ENCODE data around the gene ASCL2. TPM values are rescaled to one million over a fixed set of nuclear protein-coding genes. Genes with fewer than 3 reads are reported as not detected.

ASCL2 gene
- total RNA-seq, 1 experiment from 2014 or later: 0.35 TPM

DNA sequence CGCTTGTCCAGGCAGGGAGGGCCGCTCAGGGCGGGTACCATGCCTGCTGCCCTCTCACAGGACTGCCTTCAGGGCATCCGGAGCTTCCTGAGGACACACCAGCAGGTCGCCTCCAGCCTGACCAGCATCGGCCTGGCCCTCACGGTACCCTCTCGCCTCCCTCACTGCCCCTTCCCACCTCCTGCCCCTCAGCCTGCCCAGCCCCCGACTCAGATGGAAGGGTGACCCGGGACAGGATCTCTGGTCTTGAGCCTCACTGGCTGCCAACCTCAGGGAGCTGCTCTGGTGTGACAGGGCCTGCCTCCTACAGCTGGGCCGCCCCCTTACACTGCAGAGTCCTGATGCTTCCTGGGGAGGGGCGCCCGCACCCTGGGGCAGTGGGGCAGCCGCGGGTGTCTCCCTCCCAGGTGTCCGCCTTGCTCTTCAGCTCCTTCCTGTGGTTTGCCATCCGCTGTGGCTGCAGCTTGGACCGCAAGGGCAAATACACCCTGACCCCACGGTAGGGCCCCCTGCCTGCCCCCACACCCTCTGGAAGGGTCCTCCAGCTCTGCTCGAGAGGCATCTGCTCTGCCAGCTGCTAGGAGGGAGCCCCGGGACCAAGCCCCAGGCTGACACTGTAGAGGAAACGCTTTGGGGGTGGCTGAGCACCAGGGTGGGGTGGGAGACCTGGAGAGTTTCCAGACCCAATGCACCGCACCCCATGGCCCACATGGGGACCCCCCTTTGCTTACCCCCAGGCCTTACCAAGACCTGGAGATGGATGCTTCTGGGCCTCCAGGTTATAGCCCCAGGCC, 46.0 kb upstream of the ASCL2 start:
- Mint-ChIP-seq H3K4me1 (no peaks in the 10 kb centered on the region), H3K4me3 (no peak overlapping the region), H3K9me3 (peaks cover 0 to 3% of the 10 kb centered on the region in 2 experiments; a peak in 1 of 5 replicates), H3K36me3 (ENCODE audit: insufficient read depth in 1 of 3, low read depth in 3 of 3) (no peaks in the 10 kb centered on the region), H3K27me3 (ENCODE audit: low read depth) (peaks cover 28% of the 10 kb centered on the region), H3K27ac (no peak overlapping the region)
- Histone ChIP-seq H3K4ac (ENCODE audit: low read depth, low read length) (no peak overlapping the region), H2BK15ac (ENCODE audit: low read depth, low read length) (no peak overlapping the region), H2BK120ac (ENCODE audit: low read depth, low read length, poor library complexity, severe bottlenecking) (no peak overlapping the region), H4K5ac (ENCODE audit: insufficient read length, low read depth, low read length) (no peak overlapping the region), H2BK5ac (ENCODE audit: insufficient read length, low read length) (no peak overlapping the region), H3K23ac (ENCODE audit: insufficient read length, low read depth, low read length) (no peak overlapping the region), H3K27ac (ENCODE audit: insufficient read length, low read depth, low read length) (no peak overlapping the region), H3K79me1 (ENCODE audit: insufficient read depth, low read depth, low read length, poor library complexity, severe bottlenecking) (no peaks in the 10 kb centered on the region), H3K18ac (ENCODE audit: insufficient read length, low read depth, low read length) (no peak overlapping the region), H4K8ac (replicated peaks; ENCODE audit: insufficient read length, low read depth, low read length) (no peak overlapping the region), H4K91ac (ENCODE audit: insufficient read length, low read depth, low read length) (no peak overlapping the region), H3K9me3 (ENCODE audit: control insufficient read depth, low read depth, low read length) (no peaks in the 10 kb centered on the region), H3K23me2 (ENCODE audit: insufficient read length, low read depth, low read length, poor library complexity, severe bottlenecking) (no peaks in the 10 kb centered on the region), H2BK20ac (ENCODE audit: low read depth, low read length, poor library complexity, severe bottlenecking) (no peak overlapping the region), H3K79me2 (ENCODE audit: insufficient read depth, low read length) (no peaks in the 10 kb centered on the region), H3K9ac (ENCODE audit: extremely low read depth, insufficient read length, low read length) (no peak overlapping the region), H3K27me3 (ENCODE audit: insufficient read depth, low read length) (no peaks in the 10 kb centered on the region; the same call in 1 of the 2 replicates), H2AK5ac (ENCODE audit: insufficient read length, low read length) (no peak overlapping the region), H2BK12ac (ENCODE audit: insufficient read length, low read depth, low read length) (no peak overlapping the region), H3T11ph (ENCODE audit: low read length) (no peak overlapping the region), H2AFZ (ENCODE audit: low read length) (no peak overlapping the region), H3K4me1 (ENCODE audit: insufficient read depth, low read length) (no peaks in the 10 kb centered on the region), H3K14ac (ENCODE audit: insufficient read depth, low read length) (peak overlapping the region; percentile 54; the same call in 1 of the 2 replicates), H4K20me1 (ENCODE audit: control insufficient read depth, insufficient read depth, insufficient read length) (no peaks in the 10 kb centered on the region), H3K4me2 (ENCODE audit: insufficient read depth, insufficient read length, low read length) (no peak overlapping the region), H3K56ac (ENCODE audit: insufficient read length, low read depth, low read length) (no peak overlapping the region)
- TF ChIP-seq, protein P1, sequence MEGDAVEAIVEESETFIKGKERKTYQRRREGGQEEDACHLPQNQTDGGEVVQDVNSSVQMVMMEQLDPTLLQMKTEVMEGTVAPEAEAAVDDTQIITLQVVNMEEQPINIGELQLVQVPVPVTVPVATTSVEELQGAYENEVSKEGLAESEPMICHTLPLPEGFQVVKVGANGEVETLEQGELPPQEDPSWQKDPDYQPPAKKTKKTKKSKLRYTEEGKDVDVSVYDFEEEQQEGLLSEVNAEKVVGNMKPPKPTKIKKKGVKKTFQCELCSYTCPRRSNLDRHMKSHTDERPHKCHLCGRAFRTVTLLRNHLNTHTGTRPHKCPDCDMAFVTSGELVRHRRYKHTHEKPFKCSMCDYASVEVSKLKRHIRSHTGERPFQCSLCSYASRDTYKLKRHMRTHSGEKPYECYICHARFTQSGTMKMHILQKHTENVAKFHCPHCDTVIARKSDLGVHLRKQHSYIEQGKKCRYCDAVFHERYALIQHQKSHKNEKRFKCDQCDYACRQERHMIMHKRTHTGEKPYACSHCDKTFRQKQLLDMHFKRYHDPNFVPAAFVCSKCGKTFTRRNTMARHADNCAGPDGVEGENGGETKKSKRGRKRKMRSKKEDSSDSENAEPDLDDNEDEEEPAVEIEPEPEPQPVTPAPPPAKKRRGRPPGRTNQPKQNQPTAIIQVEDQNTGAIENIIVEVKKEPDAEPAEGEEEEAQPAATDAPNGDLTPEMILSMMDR (conservative IDR thresholded peaks at IDR 0.05): no peak
- no peak for DNase-seq
- WGBS (ENCODE audit: extremely low coverage, insufficient read length, low lambda C conversion rate): no CpG with 5 or more reads among the region's 23 CpGs

All from H9 (cell line).